ENCODE results near the gene SMIM32. TPM values are rescaled to one million over a fixed set of nuclear protein-coding genes. Genes with fewer than 3 reads are reported as not detected.

Gene SMIM32
- total RNA-seq, 2 donors from 2014 or later, result not detected

GRCh38 chr5:136192015-136192525 is 892 bp downstream of the SMIM32 start:
- no peak for DNase-seq (ENCODE audit: low spot score)

GRCh38 chr5:136191304-136192014 is 1.5 kb downstream of the SMIM32 start:
- DNase-seq (ENCODE audit: low spot score), result no peak
- intact Hi-C loops (cut with DNase I), result no loop called here

More at GRCh38 chr5:136192015-136192525, 892 bp downstream of the SMIM32 start:
- intact Hi-C loops (cut with DNase I), result no loop called here

GRCh38 chr5:136190904-136191303 is 2.1 kb downstream of the SMIM32 start:
- no peak for DNase-seq (ENCODE audit: low spot score)
- intact Hi-C loops (cut with DNase I), result no loop called here

DNA sequence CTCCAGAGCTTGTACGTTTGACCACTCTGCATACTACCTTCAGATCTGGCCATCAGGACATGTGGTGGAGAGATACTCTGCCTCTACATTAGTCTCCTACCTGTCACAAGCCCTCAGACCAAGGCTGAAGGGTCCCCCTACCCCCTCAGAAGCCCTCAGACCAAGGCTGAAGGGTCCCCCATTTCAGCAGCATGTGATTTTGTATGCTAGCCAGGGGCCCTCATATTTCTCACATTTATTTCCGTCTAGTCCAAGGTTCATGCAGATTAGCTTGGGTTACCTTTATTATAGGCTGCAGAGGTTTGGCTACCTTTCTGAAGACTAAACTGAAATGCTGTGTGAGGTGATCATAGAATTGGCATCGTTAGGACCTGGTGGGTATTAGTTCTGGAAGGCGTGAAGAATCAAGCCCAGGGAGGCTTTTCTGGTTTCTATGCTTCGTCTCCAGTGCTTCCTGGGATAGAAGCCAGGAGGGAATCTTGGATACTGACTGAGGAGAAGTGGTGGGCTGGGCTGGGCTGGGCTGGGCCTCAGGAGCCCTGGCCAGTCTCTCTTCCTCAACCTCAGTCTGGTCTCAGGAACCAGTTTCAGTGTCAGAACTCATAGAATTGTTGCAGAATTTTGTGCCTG is 2.8 kb downstream of the SMIM32 start:
- DNase-seq (ENCODE audit: low spot score), result no peak
- intact Hi-C loops (cut with DNase I), result no loop called here

DNA sequence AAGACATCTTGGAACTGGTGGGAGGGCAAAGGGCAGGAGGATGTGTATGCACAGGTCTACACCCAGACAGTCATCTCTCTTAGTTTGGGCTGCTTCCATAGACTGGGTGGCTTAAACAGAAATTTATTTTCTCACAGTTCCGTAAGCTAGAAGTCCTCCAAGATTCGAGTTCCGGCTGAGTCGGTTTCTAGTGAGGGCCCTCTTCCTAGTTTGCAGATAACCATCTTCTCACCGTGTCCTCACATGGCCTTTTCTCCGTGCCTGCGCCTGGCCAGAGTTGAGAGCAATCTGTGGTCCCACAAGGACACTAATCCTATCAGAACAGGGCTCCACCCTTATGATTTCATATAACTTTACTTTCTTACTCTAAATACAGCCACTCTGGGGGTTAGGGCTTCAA is 4.1 kb downstream of the SMIM32 start:
- intact Hi-C loops (cut with DNase I), result no loop called here
- DNase-seq (ENCODE audit: low spot score), result no peak

DNA sequence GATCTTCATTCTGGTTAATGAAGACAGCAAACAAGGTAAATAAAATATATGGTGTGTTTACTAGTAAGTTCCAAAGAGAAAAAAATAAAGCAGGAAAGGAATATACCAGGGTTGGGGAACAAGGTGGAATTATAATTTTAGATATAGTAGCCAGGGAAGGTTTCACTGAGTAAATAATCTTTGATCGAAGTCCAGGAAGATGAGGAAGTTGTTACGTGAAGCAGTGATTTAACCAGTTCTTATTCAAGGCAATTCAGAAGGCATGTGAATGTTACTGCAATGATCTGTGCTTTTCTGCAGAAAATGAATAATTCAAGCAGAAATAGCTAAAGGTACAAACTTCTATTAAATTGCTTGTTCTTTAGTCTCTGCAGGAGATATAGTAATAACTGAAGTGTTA is 6.2 kb downstream of the SMIM32 start:
- DNase-seq (ENCODE audit: low spot score), result no peak
- intact Hi-C loops (cut with DNase I), result no loop called here

DNA sequence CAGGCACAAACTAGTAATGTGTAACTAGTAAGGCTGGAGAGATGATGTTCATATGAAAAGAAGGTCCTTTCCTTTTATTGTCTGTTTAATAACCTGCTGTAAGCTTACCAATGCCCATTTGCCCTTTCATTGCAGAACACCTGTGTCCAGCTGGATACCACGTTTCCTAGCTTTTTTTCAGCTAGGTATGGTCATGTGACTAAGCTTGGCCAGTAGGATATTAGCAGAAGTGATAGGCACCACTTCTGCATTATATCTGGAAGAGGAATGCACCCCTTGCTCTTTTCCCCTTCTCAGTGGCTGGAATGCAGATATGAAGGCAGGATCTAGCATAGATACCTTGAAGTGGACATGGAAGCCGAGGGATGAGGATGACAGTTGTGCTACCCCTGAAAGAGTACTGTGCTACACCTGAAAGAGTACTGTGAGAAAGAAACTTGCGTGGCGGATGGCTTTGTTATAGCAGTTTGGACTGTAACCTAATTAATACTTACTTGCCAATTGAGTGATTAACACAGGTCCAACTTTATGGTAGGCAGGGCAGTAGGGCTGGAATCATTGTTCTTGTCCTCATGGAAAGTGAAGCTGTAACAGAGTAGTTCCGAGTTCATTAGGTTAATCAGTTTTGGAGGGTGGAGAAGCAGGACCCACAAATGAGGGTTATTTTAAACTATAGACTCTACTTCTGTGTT is 6.8 kb downstream of the SMIM32 start:
- DNase-seq (ENCODE audit: low spot score), result no peak
- intact Hi-C loops (cut with DNase I), result no loop called here

DNA sequence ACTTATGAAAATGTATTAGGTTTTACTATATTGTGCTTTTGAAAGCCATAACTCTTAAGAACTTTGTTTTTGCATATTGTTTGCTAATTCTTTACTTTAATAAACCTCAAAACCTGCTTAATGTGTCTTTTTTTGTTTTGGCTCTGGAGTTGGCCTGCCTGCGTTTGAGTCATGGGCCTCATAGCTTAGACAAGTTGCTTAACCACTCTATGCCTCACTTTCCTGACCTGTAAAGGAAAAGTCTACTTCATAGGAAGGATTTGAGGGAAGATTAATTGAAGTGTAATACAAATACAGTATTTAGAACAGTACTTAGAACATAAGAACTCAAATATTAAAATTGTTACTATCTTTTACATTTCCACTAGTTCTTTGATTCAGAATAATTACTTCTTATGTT is 10.3 kb downstream of the SMIM32 start:
- intact Hi-C loops (cut with DNase I), result no loop called here
- DNase-seq (ENCODE audit: low spot score), result no peak

- intact Hi-C loops (cut with DNase I), result loop anchor here in 1 of 2 donors (5.0 kb wide), 1 partner anchor 988 kb away; no protein-coding TSS in a partner anchor
- no peak for DNase-seq (ENCODE audit: low spot score)
These were observed 18.8 kb downstream of the SMIM32 start for GRCh38 chr5:136174021-136174659.

DNA sequence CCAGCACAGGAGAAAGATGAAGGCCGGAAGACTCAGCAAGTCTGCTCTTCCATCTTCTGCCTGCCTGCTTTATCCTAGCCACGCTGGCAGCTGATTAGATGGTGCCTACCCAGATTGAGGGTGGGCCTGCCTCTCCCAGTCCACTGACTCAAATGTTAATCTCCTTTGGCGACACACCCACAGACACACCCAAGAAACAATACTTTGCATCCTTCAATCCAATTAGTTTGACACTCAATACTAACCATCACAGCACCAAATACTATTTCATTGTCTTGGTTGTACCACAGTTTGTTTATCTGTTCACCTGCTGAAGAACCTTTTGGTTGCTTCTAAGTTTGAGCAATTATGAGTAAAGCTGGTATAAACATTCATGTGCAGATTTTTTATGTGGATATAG is 23.7 kb downstream of the SMIM32 start:
- DNase-seq (ENCODE audit: low spot score), result no peak
- intact Hi-C loops (cut with DNase I), result no loop called here

- intact Hi-C loops (cut with DNase I), result no loop called here
- no peak for DNase-seq (ENCODE audit: low spot score)
These were observed 26.1 kb downstream of the SMIM32 start for GRCh38 chr5:136166909-136167308.

DNA sequence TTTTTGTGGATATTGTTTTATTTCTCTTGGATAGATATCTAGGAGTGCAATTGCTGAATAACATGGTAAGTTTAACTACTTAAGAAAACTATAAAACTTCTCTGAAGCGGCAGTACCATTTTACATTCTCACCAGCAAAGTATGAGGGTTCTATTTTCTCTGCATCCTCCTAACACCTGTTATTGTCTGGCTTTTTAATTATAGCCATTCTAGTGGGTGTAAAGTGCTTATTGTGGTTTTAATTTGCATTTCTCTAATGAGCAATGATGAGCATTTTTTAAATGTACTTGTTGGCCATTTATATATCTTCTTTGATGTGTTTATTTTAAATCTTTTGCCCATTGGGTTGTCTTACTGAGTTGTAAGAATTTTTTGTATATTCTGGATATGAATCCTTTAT is 28.7 kb downstream of the SMIM32 start:
- intact Hi-C loops (cut with DNase I), result no loop called here
- DNase-seq (ENCODE audit: low spot score), result no peak

- DNase-seq (ENCODE audit: low spot score), result no peak
- intact Hi-C loops (cut with DNase I), result no loop called here
These were observed 31.0 kb downstream of the SMIM32 start for GRCh38 chr5:136162008-136162407.

GRCh38 chr5:136159457-136159856 is 33.5 kb downstream of the SMIM32 start:
- intact Hi-C loops (cut with DNase I), result no loop called here
- no peak for DNase-seq (ENCODE audit: low spot score)

DNA sequence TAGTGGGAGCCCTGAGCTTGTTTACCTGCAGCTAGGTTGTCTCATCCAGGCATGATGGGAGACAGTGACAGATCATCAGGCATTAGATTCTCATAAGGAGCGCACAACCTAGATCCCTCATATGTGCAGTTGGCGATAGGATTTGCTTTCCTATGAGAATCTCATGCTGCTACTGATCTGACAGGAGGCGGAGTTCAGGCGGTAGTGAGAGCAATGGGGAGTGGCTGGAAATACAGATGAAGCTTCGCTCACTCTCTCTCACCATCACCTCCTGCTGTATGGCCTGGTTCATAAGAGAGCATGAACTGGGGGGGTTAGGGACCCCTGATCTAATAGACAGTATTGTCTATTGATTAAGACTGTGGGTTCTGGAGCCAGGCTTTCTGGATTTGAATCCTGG is 35.4 kb downstream of the SMIM32 start:
- no peak for DNase-seq (ENCODE audit: low spot score)
- intact Hi-C loops (cut with DNase I), result no loop called here

GRCh38 chr5:136155761-136156160 is 37.2 kb downstream of the SMIM32 start:
- intact Hi-C loops (cut with DNase I), result no loop called here
- no peak for DNase-seq (ENCODE audit: low spot score)

DNA sequence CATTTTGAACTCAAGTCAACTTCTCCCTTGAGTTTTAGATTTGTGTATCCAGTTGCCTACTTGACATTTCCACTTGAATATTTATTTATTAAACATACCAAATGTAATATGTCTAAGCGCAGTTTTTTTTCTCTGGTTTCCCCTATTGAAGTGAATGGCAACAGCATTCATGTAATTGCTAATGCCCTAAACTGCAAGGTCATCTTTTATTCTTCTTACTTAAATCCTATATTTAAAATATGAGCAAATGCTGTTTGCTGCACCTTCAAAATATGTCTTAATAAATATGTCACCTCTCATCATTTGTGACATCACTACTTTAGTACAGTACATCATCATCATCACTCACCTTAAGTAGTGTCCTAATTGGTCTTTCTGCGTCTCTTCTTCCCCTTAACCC is 37.9 kb downstream of the SMIM32 start:
- intact Hi-C loops (cut with DNase I), result no loop called here
- DNase-seq (ENCODE audit: low spot score), result no peak

GRCh38 chr5:136153581-136154236 is 39.3 kb downstream of the SMIM32 start:
- intact Hi-C loops (cut with DNase I), result no loop called here
- DNase-seq (ENCODE audit: low spot score), result no peak

GRCh38 chr5:136149891-136150290 is 43.1 kb downstream of the SMIM32 start:
- intact Hi-C loops (cut with DNase I), result no loop called here
- DNase-seq (ENCODE audit: low spot score), result no peak
